Measurements from ENCODE around the gene HOXB4.

GRCh38 chr17:48558057-48558830 lies 19.9 kb downstream of the HOXB4 start:
- TF ChIP-seq CTCF (IDR thresholded peaks at IDR 0.05) = no peak
- TF ChIP-seq JUN (CRISPR knock-in tag; IDR thresholded peaks at IDR 0.05) = no peak
- no peak for TF ChIP-seq ZNF121 (CRISPR knock-in tag; IDR thresholded peaks at IDR 0.05)
